Sigmoid colon (tissue), 7 donors: ENCODE results near the gene LRRC47. TPM values are rescaled to one million over a fixed set of nuclear protein-coding genes. Genes with fewer than 3 reads are reported as not detected.

Experiments used
- DNase-seq: peaks from one replicate; pipeline ENCODE4 v3.0.0-alpha.2; 2019
- H3K27ac ChIP-seq, 4 donors: fragments of 200-600 bp; sonication (generic); one replicate each; pipeline ENCODE4 v1.5.1; 2016 to 2019; ENCODE audit warnings: mild to moderate bottlenecking in 1 of 4
- H3K27me3 ChIP-seq, 3 donors: fragments of 200-600 bp; sonication (generic); one replicate each; pipeline ENCODE4 v1.5.1; 2019; ENCODE audit warnings: mild to moderate bottlenecking in 1 of 3
- H3K36me3 ChIP-seq, 4 donors: fragments of 200-600 bp; sonication (generic); one replicate each; pipeline ENCODE4 v1.5.1; 2016 to 2019
- H3K4me1 ChIP-seq, 4 donors: fragments of 200-600 bp; sonication (generic); one replicate each; pipeline ENCODE4 v1.5.1; 2017 to 2019
- H3K4me3 ChIP-seq, 4 donors: fragments of 200-600 bp; sonication (generic); one replicate each; pipeline ENCODE4 v1.5.1; 2017 to 2019; ENCODE audit warnings: mild to moderate bottlenecking in 2 of 4, moderate library complexity in 1 of 4
- H3K9me3 ChIP-seq, 4 donors: fragments of 200-600 bp in 3 of 4; sonication (generic) in 3 of 4; one replicate each; pipeline versions ENCODE4 v1.5.1 to v1.6.1; 2013 to 2019
- CTCF ChIP-seq, 4 experiments: fragments of 450-650 bp in 3 of 4; fragments of 200-600 bp in 1 of 4; IDR thresholded peaks; one replicate each; pipeline ENCODE4 v1.5.1; 2016 to 2019; ENCODE audit warnings: antibody characterized with exemption in 4 of 4, mild to moderate bottlenecking in 3 of 4, moderate library complexity in 2 of 4
- EP300 ChIP-seq, 4 donors: sonication (generic); formaldehyde crosslinking; IDR thresholded peaks; one replicate each; pipeline ENCODE4 v1.6.1; 2017; ENCODE audit warnings: antibody characterized with exemption in 4 of 4
- POLR2A ChIP-seq, 2 donors: fragments of 450-650 bp; IDR thresholded peaks; one replicate each; pipeline ENCODE4 v1.6.1; 2016; ENCODE audit warnings: antibody characterized with exemption in 2 of 2, mild to moderate bottlenecking in 2 of 2, moderate library complexity in 2 of 2
- POLR2AphosphoS5 ChIP-seq, 4 donors: sonication (generic); formaldehyde crosslinking; IDR thresholded peaks; one replicate each; pipeline ENCODE4 v1.6.1; 2017; ENCODE audit warnings: antibody characterized with exemption in 4 of 4
- WGBS, 2 donors: extraction: QIAGEN DNeasy Blood & Tissue Kit; methylation state at CpG; one replicate each; pipeline ENCODE4 v1.1.7; 2013; 5-methylcytosine and 5-hydroxymethylcytosine counted together
- intact Hi-C: fragments of 100-400 bp; cut with DNase I; formaldehyde crosslinking; loops from one replicate; pipeline ENCODE4 v1.15.1; 2023
- polyA plus RNA-seq, 3 donors: library from polyadenylated mRNA; stranded (reverse); fragments of 200-250 nt; gene quantifications; one replicate each; pipeline ENCODE4 v1.2.3, GENCODE V29; 2013
- total RNA-seq, 4 donors: library from RNA; depleted of rRNA; stranded (reverse); fragments of >200 nt; gene quantifications; one replicate each; pipeline ENCODE4 v1.1.0, GENCODE V29; 2016
- donor health status: healthy with polysubstance abuse.
- donor health status: Bipolar disorder and iron deficiency.
- donor health status: healthy.

LRRC47 gene
- total and polyA plus RNA-seq, 7 donors: 11.4 to 36.4 (median 26.7) TPM

DNA sequence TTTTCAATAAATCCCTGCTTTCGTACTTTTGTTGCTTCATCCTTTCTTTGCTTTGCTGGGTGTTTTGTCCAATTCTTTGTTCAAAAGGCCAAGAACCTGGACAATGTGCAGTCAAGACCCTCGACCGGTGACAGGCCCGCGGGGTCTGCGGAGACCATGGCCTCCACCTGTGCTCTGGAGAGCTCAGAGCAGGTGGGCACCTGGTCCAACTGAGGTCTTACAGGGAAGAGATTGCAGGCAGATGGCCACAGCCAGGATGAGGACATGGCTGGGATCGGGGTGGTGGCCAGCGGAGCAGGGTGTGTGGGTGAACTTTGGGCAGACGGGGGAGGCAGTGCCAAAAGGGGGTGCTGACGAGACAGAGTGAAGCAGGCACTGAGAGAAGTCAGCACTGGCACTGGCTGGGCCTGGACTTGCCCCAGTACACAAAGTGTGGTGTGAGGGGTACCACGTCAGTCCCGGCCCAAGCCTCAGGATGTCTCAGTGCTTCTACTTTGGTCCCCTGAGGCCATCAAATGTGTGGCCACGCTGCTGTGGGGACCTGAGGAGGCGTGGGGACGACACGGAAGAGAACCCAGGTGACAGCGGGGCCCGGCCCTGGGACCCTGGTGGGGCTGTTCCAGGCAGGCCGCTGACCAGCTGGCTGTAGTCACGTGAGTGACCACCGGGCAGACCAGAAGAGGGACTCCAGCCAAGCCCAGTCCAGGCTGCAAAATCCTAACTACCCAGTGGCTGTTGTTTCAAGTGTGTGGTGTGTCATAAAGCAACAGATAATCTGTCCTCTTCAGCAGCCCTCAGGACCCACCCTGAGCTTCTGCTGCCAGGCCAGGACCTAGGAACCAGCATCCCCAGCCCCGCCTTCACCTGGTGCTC, 54.5 kb downstream of the LRRC47 start:
- intact Hi-C loops: no loop called here
- WGBS, 2 donors: 94% methylated on average over 22 of the region's 22 CpGs
- Histone ChIP-seq H3K27ac (no peak overlapping the region), H3K27me3 (no peaks in the 10 kb centered on the region), H3K4me3 (no peak overlapping the region), H3K9me3 (no peaks in the 10 kb centered on the region), H3K4me1 (peaks cover 0 to 24% (median 16%) of the 10 kb centered on the region in 4 donors), H3K36me3 (peaks cover 0 to 75% (median 33%) of the 10 kb centered on the region in 4 donors)
- TF ChIP-seq EP300 (IDR thresholded peaks at IDR 0.05) (no peak), POLR2A (IDR thresholded peaks at IDR 0.05) (no peak), CTCF (IDR thresholded peaks at IDR 0.05) (no peak), POLR2AphosphoS5 (IDR thresholded peaks at IDR 0.05) (no peak)
- DNase-seq: no peak

GRCh38 chr1:3740752-3741151, 55.5 kb downstream of the LRRC47 start:
- intact Hi-C loops: no loop called here
- no peak for DNase-seq
- TF ChIP-seq POLR2AphosphoS5 (IDR thresholded peaks at IDR 0.05) (no peak), EP300 (IDR thresholded peaks at IDR 0.05) (no peak), CTCF (IDR thresholded peaks at IDR 0.05) (no peak), POLR2A (IDR thresholded peaks at IDR 0.05) (no peak)
- H3K36me3 ChIP-seq: peaks cover 0 to 86% (median 35%) of the 10 kb centered on the region in 4 donors
- H3K9me3 ChIP-seq: no peaks in the 10 kb centered on the region
- 95 to 97% methylated on average over 13 of the region's 13 CpGs for WGBS, 2 donors
- no peak overlapping the region for H3K4me3 ChIP-seq
- peaks cover 0 to 14% (median 6%) of the 10 kb centered on the region in 4 donors for H3K4me1 ChIP-seq
- H3K27ac ChIP-seq: no peak overlapping the region
- H3K27me3 ChIP-seq: no peaks in the 10 kb centered on the region

DNA sequence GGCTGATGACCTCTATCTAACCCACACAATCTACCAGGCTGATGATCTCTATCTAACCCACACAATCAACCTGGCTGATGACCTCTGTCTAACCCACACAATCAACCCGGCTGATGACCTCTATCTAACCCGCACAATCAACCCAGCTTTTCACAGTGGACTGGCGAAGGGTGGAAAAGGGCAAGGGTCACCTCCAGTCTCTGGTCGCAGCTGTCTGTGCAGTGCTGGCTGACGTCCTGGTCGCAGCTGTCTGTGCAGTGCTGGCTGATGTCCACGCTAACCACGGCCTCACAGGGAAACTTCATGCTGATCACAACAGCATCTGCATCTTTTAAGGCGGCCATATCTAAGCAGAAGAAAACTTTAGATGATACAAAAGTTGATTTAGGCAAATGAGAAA, 56.3 kb downstream of the LRRC47 start:
- Histone ChIP-seq H3K27ac (no peak overlapping the region), H3K4me3 (no peak overlapping the region), H3K4me1 (peaks cover 0 to 7% (median 2%) of the 10 kb centered on the region in 4 donors), H3K36me3 (peaks cover 0 to 91% (median 35%) of the 10 kb centered on the region in 4 donors), H3K9me3 (no peaks in the 10 kb centered on the region), H3K27me3 (no peaks in the 10 kb centered on the region)
- WGBS, 2 donors: 89% methylated on average over 9 of the region's 9 CpGs
- TF ChIP-seq EP300 (IDR thresholded peaks at IDR 0.05) (no peak), POLR2AphosphoS5 (IDR thresholded peaks at IDR 0.05) (no peak), POLR2A (IDR thresholded peaks at IDR 0.05) (no peak), CTCF (IDR thresholded peaks at IDR 0.05) (no peak)
- intact Hi-C loops: no loop called here
- no peak for DNase-seq

- H3K27ac ChIP-seq: no peak overlapping the region
- no peaks in the 10 kb centered on the region for H3K4me1 ChIP-seq
- TF ChIP-seq POLR2AphosphoS5 (IDR thresholded peaks at IDR 0.05) (no peak), EP300 (IDR thresholded peaks at IDR 0.05) (no peak), CTCF (IDR thresholded peaks at IDR 0.05) (no peak), POLR2A (IDR thresholded peaks at IDR 0.05) (no peak)
- H3K9me3 ChIP-seq: no peaks in the 10 kb centered on the region
- peaks cover 0 to 90% (median 35%) of the 10 kb centered on the region in 4 donors for H3K36me3 ChIP-seq
- WGBS, 2 donors: 95 to 96% methylated on average over 12 of the region's 12 CpGs
- no peaks in the 10 kb centered on the region for H3K27me3 ChIP-seq
- intact Hi-C loops: no loop called here
- no peak overlapping the region for H3K4me3 ChIP-seq
- DNase-seq: no peak
Measured at GRCh38 chr1:3738943-3739342, 57.4 kb downstream of the LRRC47 start.
